ENCODE data around the gene ZSWIM2. TPM values are rescaled to one million over a fixed set of nuclear protein-coding genes. Genes with fewer than 3 reads are reported as not detected.
A peak's percentile ranks its signal among the peaks of the same experiment; 100 is the strongest.

The ZSWIM2 gene
- total RNA-seq, 1 donor from 2014 or later: not detected

DNA sequence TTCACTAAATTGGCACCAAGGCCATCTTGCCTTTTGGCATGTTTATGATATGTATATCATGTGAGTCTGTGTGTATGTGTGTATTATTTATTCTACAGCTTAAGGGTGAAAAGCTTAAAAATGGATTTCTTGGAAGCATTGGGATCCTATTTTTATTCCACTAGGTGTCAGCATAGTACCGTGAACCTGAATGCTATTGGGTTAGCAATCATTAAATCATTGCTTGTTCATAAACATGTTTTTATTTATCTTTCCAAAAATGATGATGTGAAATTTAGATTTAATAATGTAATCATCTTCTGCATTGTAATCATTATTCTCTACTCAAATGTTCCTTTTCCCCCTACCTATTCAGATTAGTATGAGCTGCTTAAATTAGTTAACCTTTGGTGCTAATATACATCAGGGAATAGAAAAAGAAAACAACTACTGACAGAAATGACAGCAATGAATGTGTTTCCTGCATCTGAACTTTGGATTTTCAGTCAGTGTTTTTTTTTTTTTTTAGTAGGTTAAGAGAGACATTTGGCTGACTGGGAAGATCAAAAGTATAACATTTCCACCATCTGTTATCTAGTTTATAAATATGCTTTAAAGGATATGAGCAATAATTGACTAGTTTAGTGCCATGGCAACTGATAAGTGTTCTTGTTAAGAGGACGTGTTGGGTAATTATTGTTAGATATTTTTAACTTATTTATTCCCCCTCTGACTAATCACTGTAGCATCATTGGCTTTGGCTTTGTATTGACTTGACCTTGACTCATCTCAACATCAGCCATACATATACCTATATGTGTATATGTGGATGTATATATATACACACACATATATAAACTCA lies 14.1 kb upstream of the ZSWIM2 start:
- no peaks in the 10 kb centered on the region for H3K36me3 Mint-ChIP-seq
- no peaks in the 10 kb centered on the region for H3K9me3 Mint-ChIP-seq
- H3K27me3 Mint-ChIP-seq (ENCODE audit: low read depth): peaks cover 4% of the 10 kb centered on the region
- no peak overlapping the region for H3K27ac Mint-ChIP-seq
- no peak overlapping the region for H3K4me3 Mint-ChIP-seq
- no peak for DNase-seq (ENCODE audit: low spot score in 2 of 2, unreplicated experiment in 2 of 2)
- no peaks in the 10 kb centered on the region for H3K4me1 Mint-ChIP-seq
- TF ChIP-seq, protein P1, sequence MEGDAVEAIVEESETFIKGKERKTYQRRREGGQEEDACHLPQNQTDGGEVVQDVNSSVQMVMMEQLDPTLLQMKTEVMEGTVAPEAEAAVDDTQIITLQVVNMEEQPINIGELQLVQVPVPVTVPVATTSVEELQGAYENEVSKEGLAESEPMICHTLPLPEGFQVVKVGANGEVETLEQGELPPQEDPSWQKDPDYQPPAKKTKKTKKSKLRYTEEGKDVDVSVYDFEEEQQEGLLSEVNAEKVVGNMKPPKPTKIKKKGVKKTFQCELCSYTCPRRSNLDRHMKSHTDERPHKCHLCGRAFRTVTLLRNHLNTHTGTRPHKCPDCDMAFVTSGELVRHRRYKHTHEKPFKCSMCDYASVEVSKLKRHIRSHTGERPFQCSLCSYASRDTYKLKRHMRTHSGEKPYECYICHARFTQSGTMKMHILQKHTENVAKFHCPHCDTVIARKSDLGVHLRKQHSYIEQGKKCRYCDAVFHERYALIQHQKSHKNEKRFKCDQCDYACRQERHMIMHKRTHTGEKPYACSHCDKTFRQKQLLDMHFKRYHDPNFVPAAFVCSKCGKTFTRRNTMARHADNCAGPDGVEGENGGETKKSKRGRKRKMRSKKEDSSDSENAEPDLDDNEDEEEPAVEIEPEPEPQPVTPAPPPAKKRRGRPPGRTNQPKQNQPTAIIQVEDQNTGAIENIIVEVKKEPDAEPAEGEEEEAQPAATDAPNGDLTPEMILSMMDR (IDR thresholded peaks at IDR 0.05; ENCODE audit: unreplicated experiment): peak; percentile 69

DNA sequence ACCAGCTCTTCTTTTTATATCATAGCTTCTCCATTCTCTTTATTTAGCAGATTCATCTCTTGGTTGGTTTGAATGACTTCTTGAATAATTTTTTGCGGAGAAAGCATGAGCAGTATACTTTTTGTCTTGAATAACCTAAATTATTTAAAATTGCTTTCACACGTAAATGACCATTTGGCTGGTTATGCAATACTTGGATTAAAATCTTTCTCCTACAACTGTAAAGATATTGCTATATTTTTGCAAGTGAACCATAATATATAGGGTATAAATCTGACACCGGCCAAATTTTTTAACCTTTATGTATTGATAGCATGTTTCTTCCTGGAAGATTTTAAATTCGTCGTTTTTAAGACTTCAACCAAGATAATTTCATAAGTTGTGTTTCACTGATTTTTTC lies 6.2 kb upstream of the ZSWIM2 start:
- Mint-ChIP-seq H3K9me3 (peaks cover 9% of the 10 kb centered on the region), H3K4me3 (no peak overlapping the region), H3K4me1 (no peaks in the 10 kb centered on the region), H3K36me3 (no peaks in the 10 kb centered on the region), H3K27ac (no peak overlapping the region), H3K27me3 (ENCODE audit: low read depth) (no peaks in the 10 kb centered on the region)
- TF ChIP-seq, protein P1 (IDR thresholded peaks at IDR 0.05; ENCODE audit: unreplicated experiment): no peak
- no peak for DNase-seq (ENCODE audit: low spot score in 2 of 2, unreplicated experiment in 2 of 2)

DNA sequence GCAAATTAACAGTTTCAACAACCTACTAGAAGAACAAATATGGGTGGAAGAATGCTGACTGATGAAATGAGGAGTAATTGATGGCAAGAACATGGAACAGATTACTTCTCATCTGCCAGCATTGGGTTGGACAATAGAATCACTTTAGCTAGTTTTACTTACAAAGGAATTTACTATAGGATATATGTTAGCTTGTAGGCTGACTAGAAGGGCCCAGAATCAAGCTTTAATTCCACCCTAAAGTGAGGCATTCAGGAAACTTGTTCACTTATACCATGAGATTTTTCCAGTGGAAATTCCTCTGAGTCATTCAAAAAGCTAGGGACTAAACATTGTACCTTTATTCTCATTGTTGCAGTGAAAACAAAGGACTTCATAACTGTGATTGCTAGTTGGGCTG lies 5.0 kb upstream of the ZSWIM2 start:
- H3K4me3 Mint-ChIP-seq: no peak overlapping the region
- TF ChIP-seq, protein P1 (IDR thresholded peaks at IDR 0.05; ENCODE audit: unreplicated experiment): no peak
- peaks cover 9% of the 10 kb centered on the region for H3K9me3 Mint-ChIP-seq
- peaks cover 8% of the 10 kb centered on the region for H3K4me1 Mint-ChIP-seq
- no peak for DNase-seq (ENCODE audit: low spot score in 2 of 2, unreplicated experiment in 2 of 2)
- no peaks in the 10 kb centered on the region for H3K27me3 Mint-ChIP-seq (ENCODE audit: low read depth)
- H3K27ac Mint-ChIP-seq: peak overlapping the region; percentile 60
- no peaks in the 10 kb centered on the region for H3K36me3 Mint-ChIP-seq

DNA sequence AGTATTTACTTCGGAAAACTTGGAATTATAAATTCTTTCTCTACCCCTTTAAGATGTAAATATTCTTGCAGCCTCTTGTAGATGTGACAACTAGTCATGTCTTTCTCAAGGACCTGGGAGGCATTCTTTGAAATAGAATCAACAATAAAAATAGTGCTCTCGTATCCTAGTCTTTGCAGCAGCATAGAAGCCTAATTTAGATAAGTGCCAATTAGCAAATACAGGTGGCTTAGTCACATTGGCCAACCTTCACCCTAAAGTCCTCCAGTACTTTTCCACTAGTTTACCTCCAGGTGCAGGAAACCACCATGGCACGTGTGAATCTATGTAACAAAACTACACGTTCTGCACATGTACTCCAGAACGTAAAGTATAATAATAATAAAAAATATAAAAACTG lies 3.5 kb upstream of the ZSWIM2 start:
- no peak overlapping the region for H3K27ac Mint-ChIP-seq
- DNase-seq (ENCODE audit: low spot score in 2 of 2, unreplicated experiment in 2 of 2): no peak
- no peak overlapping the region for H3K4me3 Mint-ChIP-seq
- H3K27me3 Mint-ChIP-seq (ENCODE audit: low read depth): no peaks in the 10 kb centered on the region
- peaks cover 13% of the 10 kb centered on the region for H3K4me1 Mint-ChIP-seq
- H3K36me3 Mint-ChIP-seq: no peaks in the 10 kb centered on the region
- TF ChIP-seq, protein P1 (IDR thresholded peaks at IDR 0.05; ENCODE audit: unreplicated experiment): no peak
- H3K9me3 Mint-ChIP-seq: peaks cover 9% of the 10 kb centered on the region

DNA sequence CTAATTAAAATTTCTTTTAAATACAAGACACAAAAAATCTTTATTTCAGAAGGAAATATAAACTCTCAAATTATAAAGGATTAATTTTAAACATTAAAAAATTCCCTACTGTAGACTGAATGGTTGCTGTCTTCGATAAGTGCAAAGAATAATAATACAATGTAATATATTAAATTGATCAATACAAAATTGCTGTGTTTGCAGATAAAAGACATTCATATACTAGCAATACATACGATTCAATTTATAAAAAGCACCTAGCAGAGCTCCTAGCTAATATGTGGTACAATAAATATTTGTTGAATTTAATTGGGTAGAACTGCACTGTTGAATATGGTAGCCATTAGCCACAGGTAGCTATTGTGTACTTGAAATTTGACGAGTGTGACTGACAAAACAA lies 6.6 kb downstream of the ZSWIM2 start:
- Mint-ChIP-seq H3K4me1 (peaks cover 18% of the 10 kb centered on the region), H3K27ac (no peak overlapping the region), H3K9me3 (no peaks in the 10 kb centered on the region), H3K4me3 (no peak overlapping the region), H3K36me3 (no peaks in the 10 kb centered on the region), H3K27me3 (ENCODE audit: low read depth) (no peaks in the 10 kb centered on the region)
- no peak for DNase-seq (ENCODE audit: low spot score in 2 of 2, unreplicated experiment in 2 of 2)
- TF ChIP-seq, protein P1 (IDR thresholded peaks at IDR 0.05; ENCODE audit: unreplicated experiment): no peak
